GM21526 (cell line): ENCODE measurements around the gene FBXO5.

Source experiments
- ATAC-seq: cut with Tn5 transposase; IDR thresholded peaks from one replicate; pipeline ENCODE4 v1.9.1; 2021; ENCODE audit warnings: moderate library complexity; ENCODE audit not compliant: unreplicated experiment, low FRiP score

The FBXO5 gene

DNA sequence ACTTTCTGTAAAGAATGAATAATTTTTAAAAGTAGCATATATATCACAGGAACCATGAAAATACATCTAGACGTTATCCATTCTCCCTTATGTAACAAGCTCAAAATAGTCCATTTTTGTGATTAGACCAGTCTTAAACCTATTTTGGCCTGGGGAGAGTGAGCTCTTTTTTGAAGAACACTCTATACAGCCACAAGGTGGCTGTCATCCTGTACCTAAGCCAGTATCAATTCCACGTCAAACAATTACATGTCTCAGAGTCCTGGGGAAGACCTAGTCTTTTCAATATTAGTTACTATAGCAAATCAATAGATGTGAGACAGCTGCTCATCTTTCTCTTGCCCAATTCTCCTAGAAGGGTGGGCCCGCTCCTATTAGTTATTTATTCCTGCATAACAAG lies 28.4 kb downstream of the FBXO5 start:
- no peak for ATAC-seq

DNA sequence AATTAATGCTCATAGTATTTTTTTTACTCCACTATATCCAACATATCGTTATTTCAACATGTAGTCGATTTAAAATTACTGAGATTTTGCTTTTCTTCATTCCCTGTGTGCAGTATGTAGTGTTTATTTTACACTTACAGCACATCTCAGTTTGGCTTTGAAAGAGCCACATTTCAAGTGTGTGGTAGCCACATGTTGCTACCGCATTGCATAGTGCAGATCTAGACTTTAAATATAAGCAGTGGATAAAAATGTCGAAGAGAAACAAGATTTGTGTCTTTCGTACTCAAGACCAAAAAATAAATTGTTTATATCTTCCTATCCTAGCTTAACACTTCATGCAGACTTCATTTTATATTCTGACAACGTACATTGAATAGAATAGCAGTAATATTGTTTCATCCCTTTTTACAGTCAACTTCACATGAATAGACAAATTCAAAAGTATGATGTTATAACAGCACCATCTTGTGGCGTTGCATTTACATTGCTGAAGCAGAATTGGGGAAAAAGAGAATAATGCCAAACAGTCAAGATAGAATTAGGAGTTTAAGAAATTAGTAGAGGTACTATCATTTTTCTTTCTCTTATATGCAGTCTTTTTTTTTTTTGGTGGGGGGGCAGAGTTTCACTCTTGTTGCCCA lies 29.9 kb downstream of the FBXO5 start:
- ATAC-seq = no peak

DNA sequence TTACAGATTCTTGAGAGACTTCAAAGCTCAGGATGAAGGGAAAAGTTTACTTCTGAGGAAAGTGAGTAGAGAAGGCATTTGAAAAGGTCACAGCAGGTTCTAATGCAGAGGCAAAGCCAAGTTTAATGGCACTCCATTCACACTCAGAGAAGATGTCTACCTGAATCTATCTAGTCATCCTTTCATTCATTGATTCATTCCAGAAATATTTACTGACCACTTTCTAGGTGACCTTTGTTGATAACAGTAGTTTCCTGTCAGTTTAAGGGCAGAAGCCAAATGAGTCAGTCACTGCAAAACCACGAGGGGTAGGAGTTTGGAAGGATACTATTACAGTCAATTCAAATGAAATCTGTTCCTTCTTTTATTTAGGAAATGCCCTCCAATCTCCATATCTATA lies 30.8 kb downstream of the FBXO5 start:
- ATAC-seq = no peak

DNA sequence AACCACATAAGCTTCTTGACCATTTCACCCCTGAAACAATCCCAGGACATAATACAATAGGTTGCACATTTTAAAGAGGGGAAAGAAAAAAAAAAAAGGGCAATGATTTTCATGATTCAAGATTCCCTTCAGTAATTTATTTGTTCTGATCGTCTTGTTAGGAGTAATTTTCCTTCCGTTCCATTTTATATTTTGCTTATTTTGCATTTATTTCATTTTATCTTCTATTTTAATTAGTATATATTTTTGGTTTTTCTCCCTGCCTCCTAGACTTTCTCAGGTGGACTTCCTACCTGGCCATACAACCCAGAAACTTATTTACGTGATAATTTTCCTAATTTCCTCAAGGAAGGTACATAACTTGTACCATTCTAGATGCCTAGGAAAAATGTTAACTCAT lies 32.6 kb downstream of the FBXO5 start:
- no peak for ATAC-seq

DNA sequence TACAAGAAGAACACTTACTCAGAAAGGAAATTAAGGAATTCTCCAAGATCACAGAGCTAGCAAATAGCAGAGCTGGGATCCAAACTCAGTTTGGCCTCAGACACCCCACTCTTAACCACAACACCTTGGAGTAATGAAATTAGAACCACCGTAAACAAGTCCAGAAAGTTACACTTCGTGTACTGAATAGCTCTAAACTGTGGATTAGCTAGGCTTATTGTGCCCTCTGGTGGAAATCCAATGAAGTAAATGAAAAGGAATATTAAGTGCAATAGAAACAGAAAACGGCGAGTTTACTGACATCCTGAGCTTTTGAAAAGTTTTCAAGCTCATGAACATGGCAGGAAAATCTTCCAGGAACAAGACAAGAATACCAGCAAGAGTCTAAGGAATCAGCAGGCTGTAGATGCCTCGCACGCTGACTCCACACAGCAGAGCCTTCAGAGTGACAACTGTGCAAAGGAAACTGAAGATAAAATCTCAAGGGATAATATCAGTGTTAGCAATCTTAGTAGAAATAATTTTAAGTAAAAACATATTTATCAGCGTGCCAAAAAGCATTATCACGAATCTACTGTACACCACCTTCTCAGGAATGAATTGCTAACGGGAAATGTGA lies 34.6 kb downstream of the FBXO5 start:
- peak; percentile 82 for ATAC-seq

DNA sequence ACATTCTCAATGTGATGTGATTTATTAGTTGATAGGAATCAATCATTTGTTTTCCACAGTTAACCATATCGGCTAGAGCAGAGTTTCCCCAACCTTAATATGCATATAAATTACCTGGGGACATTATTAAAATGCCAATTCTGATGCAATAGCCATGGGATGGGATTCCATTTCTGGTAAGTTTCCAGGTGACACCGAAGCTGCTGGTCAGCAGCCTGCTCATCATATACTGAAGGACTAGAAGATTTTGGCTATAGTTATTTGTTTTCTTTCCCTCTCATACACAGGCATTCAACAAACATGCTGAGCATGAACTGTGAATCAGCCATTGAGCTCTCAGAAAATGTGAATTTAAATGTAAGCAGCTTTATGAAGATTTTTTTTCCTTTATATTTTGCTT lies 35.8 kb downstream of the FBXO5 start:
- ATAC-seq = no peak

DNA sequence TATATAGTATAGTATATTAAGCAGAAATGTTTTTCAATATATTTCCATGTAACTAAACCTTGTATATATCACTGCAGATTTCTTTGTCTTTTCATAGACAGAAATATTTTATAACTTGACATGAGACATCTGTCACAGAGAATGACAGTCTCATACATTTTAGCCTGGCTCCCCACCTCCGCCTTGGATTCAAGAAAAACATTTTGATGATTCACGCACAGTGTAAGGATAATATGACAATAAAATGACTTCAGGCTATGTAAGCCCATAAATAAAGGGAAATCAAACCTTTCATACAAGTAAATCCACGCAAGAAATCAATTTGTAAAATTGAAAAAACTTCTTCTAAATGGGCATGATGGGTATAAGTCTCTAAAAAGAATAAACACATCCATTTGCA lies 36.4 kb downstream of the FBXO5 start:
- no peak for ATAC-seq

DNA sequence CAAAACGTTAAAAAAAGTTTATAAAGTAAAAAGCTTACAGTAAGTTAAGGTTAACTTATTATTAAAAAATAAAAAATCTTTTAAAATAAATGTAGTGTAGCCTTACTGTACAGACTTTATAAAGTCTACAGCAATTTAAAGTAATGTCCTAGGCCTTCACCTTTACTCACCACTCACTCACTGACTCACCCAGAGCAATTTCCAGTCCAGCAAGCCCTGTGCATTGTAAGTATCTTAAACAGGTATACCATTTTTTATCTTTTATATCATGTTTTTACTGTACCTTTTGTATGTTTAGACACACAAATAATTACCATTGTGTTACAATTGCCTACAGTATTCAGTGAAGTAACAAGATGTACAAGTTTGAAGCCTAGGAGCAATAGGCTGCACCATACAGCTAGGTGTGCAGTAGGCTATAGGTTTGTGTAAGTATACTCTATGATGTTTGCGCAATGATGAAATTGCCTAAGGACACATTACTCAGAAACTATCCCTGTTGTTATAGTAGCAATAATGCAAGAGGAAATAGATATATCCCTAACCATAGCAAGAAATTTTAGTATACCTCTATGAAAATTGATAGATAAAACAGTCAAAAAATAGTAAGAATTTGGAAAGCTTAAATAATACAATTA lies 39.5 kb downstream of the FBXO5 start:
- ATAC-seq = no peak

DNA sequence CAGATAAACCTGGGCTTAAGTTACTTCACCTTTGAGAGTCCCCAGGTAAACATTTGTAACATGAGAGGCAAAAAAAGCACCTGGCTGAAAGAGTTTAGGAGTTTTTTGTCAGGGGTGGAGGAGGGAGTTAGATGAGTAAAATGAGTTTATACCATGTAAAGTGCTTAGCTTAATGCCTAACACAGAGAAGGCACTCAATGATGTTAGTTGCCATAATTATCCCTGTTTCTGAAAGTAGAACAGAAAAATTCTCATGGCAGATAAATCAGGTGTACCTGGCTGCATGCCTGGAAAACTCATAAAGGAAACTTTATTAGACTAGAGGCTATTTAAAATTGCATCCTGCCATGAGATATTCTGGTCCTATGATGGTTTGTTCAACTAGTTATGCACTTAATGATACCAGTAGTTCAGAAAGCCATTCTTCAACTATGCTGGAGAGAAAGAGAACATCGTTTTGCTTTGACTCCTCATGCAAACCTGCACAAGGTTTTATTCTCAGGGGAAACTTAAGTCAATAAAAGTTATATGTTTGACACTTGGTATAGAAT lies 40.4 kb downstream of the FBXO5 start:
- no peak for ATAC-seq

DNA sequence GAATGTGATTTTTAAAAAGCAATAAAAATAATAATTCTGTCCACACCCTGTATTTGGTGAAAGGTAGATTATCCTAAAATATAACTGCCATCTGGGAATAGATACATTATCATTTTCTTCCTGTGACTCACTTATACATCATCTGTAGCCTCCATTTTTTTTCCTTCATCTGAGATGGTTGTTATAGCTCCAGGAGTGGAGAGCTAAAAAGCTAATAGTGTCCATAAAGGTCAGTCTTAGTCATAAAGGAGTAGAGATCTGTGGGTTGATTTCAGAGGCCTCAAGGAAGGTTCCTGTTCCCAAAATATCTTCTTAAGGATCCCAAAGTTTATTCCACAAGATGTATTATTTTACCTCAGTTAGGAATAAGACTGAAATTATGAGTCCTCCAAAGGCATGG lies 41.1 kb downstream of the FBXO5 start:
- ATAC-seq = no peak

DNA sequence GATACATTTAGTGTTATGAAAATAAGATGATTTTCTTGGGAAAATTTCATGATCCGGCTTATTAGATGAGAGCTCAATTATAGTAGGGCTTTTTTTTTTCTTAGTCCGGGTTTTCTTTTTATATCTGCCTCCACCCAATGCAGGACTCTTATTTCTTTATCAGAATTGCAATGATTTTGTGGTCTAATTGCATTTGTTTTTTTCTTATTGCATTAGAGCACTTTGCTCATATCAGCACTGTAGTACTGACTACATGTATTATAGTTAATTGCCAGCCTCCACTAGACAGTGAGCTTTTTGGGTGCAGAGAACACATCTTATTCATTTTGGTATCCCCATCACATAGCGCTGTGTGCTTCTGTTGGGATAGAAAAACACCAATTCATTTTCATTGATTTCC lies 50.0 kb downstream of the FBXO5 start:
- no peak for ATAC-seq

DNA sequence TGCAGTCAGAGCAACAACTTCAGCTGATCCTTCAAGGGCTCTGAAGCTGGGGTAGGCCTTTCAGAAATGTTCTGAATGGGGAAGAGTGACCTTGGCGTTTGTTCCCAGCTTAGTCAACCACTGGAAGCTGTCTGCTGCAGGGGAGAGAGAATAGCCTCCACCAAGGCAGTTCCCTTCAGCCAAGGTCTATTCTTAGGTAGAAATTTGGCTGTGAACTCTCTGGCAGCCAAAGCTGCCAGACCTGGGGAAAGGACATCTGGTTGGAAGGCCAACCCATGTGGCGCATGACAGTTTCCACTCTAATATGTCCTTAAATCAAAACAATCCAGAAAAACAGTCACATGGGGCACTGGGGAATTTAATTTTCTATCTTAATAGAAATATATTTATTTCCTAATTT lies 60.1 kb downstream of the FBXO5 start:
- ATAC-seq = no peak
